H54 (cell line): ENCODE data around the gene MYADML2.
"Not testable (repeated sequence)": the region's sequence is repeated elsewhere in the genome, so short reads cannot be mapped to it uniquely, and the experiment has no call there.

ENCODE experiments used
- DNase-seq: peaks from one replicate; pipeline ENCODE4 v3.0.0; 2011; ENCODE audit warnings: low spot score, mixed read lengths; ENCODE audit not compliant: insufficient read length
- FAIRE-seq: peaks from 3 replicates; lab custom pipeline; 2011; peaks lifted over from hg19 to GRCh38; lab: Jason Lieb, UNC
- POLR2A ChIP-seq: IDR thresholded peaks from 2 replicates; pipeline ENCODE4 v1.6.1; 2011; ENCODE audit warnings: low read depth, mild to moderate bottlenecking, low read length

The MYADML2 gene

GRCh38 chr17:81924557-81925532 is 22.2 kb downstream of the MYADML2 start:
- DNase-seq, result no peak
- no peak for TF ChIP-seq POLR2A
- FAIRE-seq, result no peak

GRCh38 chr17:81923302-81924260 is 23.5 kb downstream of the MYADML2 start:
- 0 out of 2 replicates have a peak, but pooled peaks have one; percentile 10 for TF ChIP-seq POLR2A
- DNase-seq (peak; percentile 96), FAIRE-seq (no peak)

GRCh38 chr17:81922566-81923301 is 24.3 kb downstream of the MYADML2 start:
- no peak for FAIRE-seq
- no peak for TF ChIP-seq POLR2A
- DNase-seq, result no peak

- FAIRE-seq, result no peak
- no peak for DNase-seq
- no peak for TF ChIP-seq POLR2A
Observed at GRCh38 chr17:81921996-81922565, 25.0 kb downstream of the MYADML2 start.

- DNase-seq (no peak), FAIRE-seq (no peak)
- TF ChIP-seq POLR2A, result no peak
Observed at GRCh38 chr17:81921537-81921862, 25.5 kb downstream of the MYADML2 start.

GRCh38 chr17:81920612-81921536 is 26.2 kb downstream of the MYADML2 start:
- FAIRE-seq (no peak), DNase-seq (no peak)
- TF ChIP-seq POLR2A, result no peak

GRCh38 chr17:81918832-81919545 is 28.0 kb downstream of the MYADML2 start:
- FAIRE-seq, result no peak
- TF ChIP-seq POLR2A, result no peak

GRCh38 chr17:81918333-81918669 is 28.7 kb downstream of the MYADML2 start:
- not testable (repeated sequence) for DNase-seq, FAIRE-seq

More at GRCh38 chr17:81918832-81919545, 28.0 kb downstream of the MYADML2 start:
- DNase-seq, result no peak

- TF ChIP-seq POLR2A, result peak; percentile 65
- FAIRE-seq (no peak), DNase-seq (peak; percentile 97)
Observed at GRCh38 chr17:81917565-81918332, 29.3 kb downstream of the MYADML2 start, which contains the start of gene SIRT7. SIRT7 (minus strand) TSS chr17:81918176; CDS start chr17:81918131, 45 bp downstream.

- peak; percentile 49; the same call in 1 of the 2 replicates for TF ChIP-seq POLR2A
- DNase-seq (peak; percentile 96), FAIRE-seq (no peak)
Observed at GRCh38 chr17:81916234-81917001, 30.6 kb downstream of the MYADML2 start.

GRCh38 chr17:81915331-81915730 is 31.7 kb downstream of the MYADML2 start:
- FAIRE-seq (no peak), DNase-seq (no peak)
- TF ChIP-seq POLR2A, result no peak
